ENCODE measurements around the gene NELFB.

NELFB gene

GRCh38 chr9:137218212-137218753 lies 36.8 kb upstream of the NELFB start:
- TF ChIP-seq CTCF (IDR thresholded peaks at IDR 0.05; ENCODE audit: low read length) (no peak), EZH2 (IDR thresholded peaks at IDR 0.05; ENCODE audit: borderline replicate concordance, low read length) (no peak)
- Histone ChIP-seq H3K9me2 (ENCODE audit: low read depth, low read length) (no peaks in the 10 kb centered on the region), H4K20me1 (ENCODE audit: insufficient read depth, low read length) (no peaks in the 10 kb centered on the region), H3K36me3 (ENCODE audit: insufficient read depth, low read length) (peaks cover 6% of the 10 kb centered on the region; the same call in 1 of the 2 replicates), H3K4me3 (ENCODE audit: low read depth, low read length, poor library complexity, severe bottlenecking) (no peak overlapping the region), H3F3A (ENCODE audit: insufficient read depth, low read length) (no peaks in the 10 kb centered on the region), H3K27ac (ENCODE audit: low read depth, low read length, poor library complexity, severe bottlenecking) (no peak overlapping the region), H3K4me1 (ENCODE audit: insufficient read depth, low read length, severe bottlenecking) (peaks cover 23% of the 10 kb centered on the region), H3K4me2 (ENCODE audit: low read length) (no peak overlapping the region), H3K27me3 (ENCODE audit: insufficient read depth, low read length) (no peaks in the 10 kb centered on the region), H3K79me2 (ENCODE audit: insufficient read depth, low read length) (no peaks in the 10 kb centered on the region), H3K9me3 (ENCODE audit: low read length) (no peaks in the 10 kb centered on the region), H3K9ac (ENCODE audit: low read length) (no peak overlapping the region), H2AFZ (ENCODE audit: low read length) (no peak overlapping the region)

GRCh38 chr9:137218754-137219271 lies 36.3 kb upstream of the NELFB start:
- Histone ChIP-seq H2AFZ (ENCODE audit: low read length) (no peak overlapping the region), H3K27ac (ENCODE audit: low read depth, low read length, poor library complexity, severe bottlenecking) (no peak overlapping the region), H3K4me3 (ENCODE audit: low read depth, low read length, poor library complexity, severe bottlenecking) (no peak overlapping the region), H3K36me3 (ENCODE audit: insufficient read depth, low read length) (peaks cover 6% of the 10 kb centered on the region; the same call in 1 of the 2 replicates), H3K9ac (ENCODE audit: low read length) (no peak overlapping the region), H3K9me2 (ENCODE audit: low read depth, low read length) (no peaks in the 10 kb centered on the region), H3F3A (ENCODE audit: insufficient read depth, low read length) (no peaks in the 10 kb centered on the region), H3K9me3 (ENCODE audit: low read length) (no peaks in the 10 kb centered on the region), H3K79me2 (ENCODE audit: insufficient read depth, low read length) (no peaks in the 10 kb centered on the region), H3K27me3 (ENCODE audit: insufficient read depth, low read length) (no peaks in the 10 kb centered on the region), H4K20me1 (ENCODE audit: insufficient read depth, low read length) (no peaks in the 10 kb centered on the region), H3K4me2 (ENCODE audit: low read length) (no peak overlapping the region), H3K4me1 (ENCODE audit: insufficient read depth, low read length, severe bottlenecking) (peaks cover 21% of the 10 kb centered on the region)
- no peak for TF ChIP-seq CTCF (IDR thresholded peaks at IDR 0.05; ENCODE audit: low read length)
- TF ChIP-seq EZH2 (IDR thresholded peaks at IDR 0.05; ENCODE audit: borderline replicate concordance, low read length) = no peak

GRCh38 chr9:137219757-137220316 lies 35.3 kb upstream of the NELFB start:
- no peak for TF ChIP-seq EZH2 (IDR thresholded peaks at IDR 0.05; ENCODE audit: borderline replicate concordance, low read length)
- no peak for TF ChIP-seq CTCF (IDR thresholded peaks at IDR 0.05; ENCODE audit: low read length)
- H3K79me2 ChIP-seq (ENCODE audit: insufficient read depth, low read length) = no peaks in the 10 kb centered on the region
- H3K27me3 ChIP-seq (ENCODE audit: insufficient read depth, low read length) = no peaks in the 10 kb centered on the region
- peaks cover 6% of the 10 kb centered on the region; the same call in 1 of the 2 replicates for H3K36me3 ChIP-seq (ENCODE audit: insufficient read depth, low read length)
- H3F3A ChIP-seq (ENCODE audit: insufficient read depth, low read length) = no peaks in the 10 kb centered on the region
- H3K4me2 ChIP-seq (ENCODE audit: low read length) = no peak overlapping the region
- H4K20me1 ChIP-seq (ENCODE audit: insufficient read depth, low read length) = no peaks in the 10 kb centered on the region
- no peak overlapping the region for H3K27ac ChIP-seq (ENCODE audit: low read depth, low read length, poor library complexity, severe bottlenecking)
- no peaks in the 10 kb centered on the region for H3K9me3 ChIP-seq (ENCODE audit: low read length)
- no peaks in the 10 kb centered on the region for H3K9me2 ChIP-seq (ENCODE audit: low read depth, low read length)
- H2AFZ ChIP-seq (ENCODE audit: low read length) = no peak overlapping the region
- H3K4me1 ChIP-seq (ENCODE audit: insufficient read depth, low read length, severe bottlenecking) = peaks cover 27% of the 10 kb centered on the region
- no peak overlapping the region for H3K9ac ChIP-seq (ENCODE audit: low read length)
- H3K4me3 ChIP-seq (ENCODE audit: low read depth, low read length, poor library complexity, severe bottlenecking) = no peak overlapping the region

All from OCI-LY1 (cell line).